Neural cell (in vitro differentiated cells): Measurements from ENCODE around the gene PIK3R1. TPM values are rescaled to one million over a fixed set of nuclear protein-coding genes. Genes with fewer than 3 reads are reported as not detected.

Source experiments
- H2AFZ ChIP-seq: fragments of 200-600, 300-800 bp; sonication (generic), shearing (Covaris generic); 2 replicates; pipeline ENCODE4 v1.6.0; 2014; ENCODE audit warnings: low read depth, mild to moderate bottlenecking, antibody characterized with exemption, low read length, moderate library complexity
- H3F3A ChIP-seq: fragments of 200-600 bp; shearing (Covaris generic); 2 replicates; pipeline ENCODE4 v1.6.1; 2016; ENCODE audit warnings: mild to moderate bottlenecking, moderate library complexity, mixed read lengths, antibody characterized with exemption, low read length; ENCODE audit not compliant: insufficient read depth, poor library complexity, severe bottlenecking
- H3K27ac ChIP-seq: fragments of 200-600, 300-800 bp; sonication (generic), shearing (Covaris generic); 2 replicates; pipeline ENCODE4 v1.5.1; 2014; ENCODE audit warnings: mild to moderate bottlenecking, low read length, moderate library complexity
- H3K27me3 ChIP-seq: fragments of 300-800, 200-600 bp; sonication (generic), shearing (Covaris generic); 2 replicates; pipeline ENCODE4 v1.6.0; 2014; ENCODE audit warnings: mild to moderate bottlenecking, low read depth, low read length, moderate library complexity; ENCODE audit not compliant: insufficient read depth
- H3K36me3 ChIP-seq: fragments of 300-800, 200-600 bp; sonication (generic), shearing (Covaris generic); 2 replicates; pipeline ENCODE4 v1.5.1; 2014; ENCODE audit warnings: mild to moderate bottlenecking, antibody characterized with exemption, low read length, moderate library complexity; ENCODE audit not compliant: insufficient read depth
- H3K4me2 ChIP-seq: fragments of 300-800, 200-600 bp; sonication (generic), shearing (Covaris generic); 2 replicates; pipeline ENCODE4 v1.6.0; 2014; ENCODE audit warnings: mild to moderate bottlenecking, low read length
- H3K4me3 ChIP-seq: fragments of 300-800, 200-600 bp; sonication (generic), shearing (Covaris generic); 2 replicates; pipeline ENCODE4 v1.5.1; 2014; ENCODE audit warnings: mild to moderate bottlenecking, low read length, moderate library complexity
- H3K79me2 ChIP-seq: fragments of 200-600 bp; shearing (Covaris generic); replicated peaks from 2 replicates; pipeline ENCODE4 v1.6.0; 2014; ENCODE audit warnings: mild to moderate bottlenecking, low read length, moderate library complexity; ENCODE audit not compliant: insufficient read depth
- H3K9ac ChIP-seq: fragments of 300-800, 200-600 bp; sonication (generic), shearing (Covaris generic); 2 replicates; pipeline ENCODE4 v1.6.1; 2016; ENCODE audit warnings: mild to moderate bottlenecking, low read length, mixed read lengths
- H3K9me2 ChIP-seq: fragments of 200-600 bp; shearing (Covaris generic); 2 replicates; pipeline ENCODE4 v1.6.1; 2016; ENCODE audit warnings: mild to moderate bottlenecking, low read length, mixed read lengths; ENCODE audit not compliant: insufficient read depth
- H3K9me3 ChIP-seq: fragments of 200-600, 300-800 bp; sonication (generic), shearing (Covaris generic); 2 replicates; pipeline ENCODE4 v1.6.1; 2016; ENCODE audit warnings: mild to moderate bottlenecking, mixed run types, low read length, moderate library complexity, mixed read lengths
- H4K20me1 ChIP-seq: fragments of 200-600 bp; shearing (Covaris generic); 2 replicates; pipeline ENCODE4 v1.6.1; 2016; ENCODE audit warnings: mild to moderate bottlenecking, mixed run types; ENCODE audit not compliant: insufficient read depth
- EP300 ChIP-seq: fragments of 450-650 bp; conservative IDR thresholded peaks from 2 replicates; pipeline ENCODE4 v1.6.1; 2014; ENCODE audit warnings: antibody characterized with exemption, mild to moderate bottlenecking, moderate library complexity; ENCODE audit not compliant: poor library complexity, severe bottlenecking
- EZH2 ChIP-seq: fragments of 200-600, 300-800 bp; shearing (Covaris generic), sonication (generic); IDR thresholded peaks from 2 replicates; pipeline ENCODE4 v1.6.1; 2014; ENCODE audit warnings: antibody characterized with exemption, low read length, borderline replicate concordance, mild to moderate bottlenecking; ENCODE audit not compliant: insufficient read depth, poor library complexity, severe bottlenecking
- MXI1 ChIP-seq: fragments of 450-650 bp; conservative IDR thresholded peaks from 2 replicates; pipeline ENCODE4 v1.6.1; 2014; ENCODE audit warnings: antibody characterized with exemption, mild to moderate bottlenecking; ENCODE audit not compliant: poor library complexity, severe bottlenecking
- POLR2AphosphoS5 ChIP-seq: IDR thresholded peaks from 2 replicates; pipeline ENCODE4 v1.6.1; 2012
- RAD21 ChIP-seq: fragments of 450-650 bp; conservative IDR thresholded peaks from 2 replicates; pipeline ENCODE4 v1.6.1; 2014; ENCODE audit warnings: antibody characterized with exemption, mild to moderate bottlenecking, moderate library complexity
- SMC3 ChIP-seq: fragments of 450-650 bp; conservative IDR thresholded peaks from 2 replicates; pipeline ENCODE4 v1.6.1; 2014; ENCODE audit warnings: antibody characterized with exemption, mild to moderate bottlenecking, moderate library complexity; ENCODE audit not compliant: poor library complexity
- TAF1 ChIP-seq: IDR thresholded peaks from 2 replicates; pipeline ENCODE4 v1.6.1; 2012; ENCODE audit warnings: low read depth
- polyA plus RNA-seq: library from polyadenylated mRNA; depleted of rRNA; stranded (reverse); fragments of >200 nt; gene quantifications from 2 replicates; pipeline ENCODE4 v1.2.3, GENCODE V29; 2014
- TF ChIP-seq, protein P1 (sequence below): fragments of 450-650 bp; IDR thresholded peaks from 2 replicates; pipeline ENCODE4 v1.5.1; 2014; ENCODE audit warnings: antibody characterized with exemption, mild to moderate bottlenecking, moderate library complexity; ENCODE audit not compliant: poor library complexity, severe bottlenecking
- TF ChIP-seq, protein P2 (sequence below): IDR thresholded peaks from 2 replicates; pipeline ENCODE4 v1.6.1; 2012; ENCODE audit warnings: borderline replicate concordance

The PIK3R1 gene
- polyA plus RNA-seq, 1 donor from 2014 or later, result 41.9 TPM

DNA sequence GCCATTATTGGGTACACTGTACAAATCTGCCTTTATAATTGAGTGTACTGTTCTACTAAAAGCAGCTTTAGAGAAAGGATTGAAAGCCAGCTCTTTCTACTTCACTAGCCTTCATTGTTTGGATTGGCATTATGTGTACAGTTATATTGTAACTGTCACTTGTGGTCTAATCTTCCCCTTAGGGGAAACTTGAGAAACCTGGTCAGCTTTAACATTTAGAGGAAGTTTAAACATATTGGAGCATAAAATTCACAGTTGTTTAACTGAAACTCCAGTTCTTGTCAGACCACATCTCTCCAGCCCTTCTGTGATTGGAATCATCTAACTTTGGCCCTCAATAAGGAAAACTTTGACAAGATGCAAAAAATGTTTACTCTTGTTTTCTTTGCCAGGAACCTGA, 24.6 kb downstream of the PIK3R1 start:
- TF ChIP-seq MXI1 (no peak), RAD21 (no peak), SMC3 (no peak)
- TF ChIP-seq, protein P1, sequence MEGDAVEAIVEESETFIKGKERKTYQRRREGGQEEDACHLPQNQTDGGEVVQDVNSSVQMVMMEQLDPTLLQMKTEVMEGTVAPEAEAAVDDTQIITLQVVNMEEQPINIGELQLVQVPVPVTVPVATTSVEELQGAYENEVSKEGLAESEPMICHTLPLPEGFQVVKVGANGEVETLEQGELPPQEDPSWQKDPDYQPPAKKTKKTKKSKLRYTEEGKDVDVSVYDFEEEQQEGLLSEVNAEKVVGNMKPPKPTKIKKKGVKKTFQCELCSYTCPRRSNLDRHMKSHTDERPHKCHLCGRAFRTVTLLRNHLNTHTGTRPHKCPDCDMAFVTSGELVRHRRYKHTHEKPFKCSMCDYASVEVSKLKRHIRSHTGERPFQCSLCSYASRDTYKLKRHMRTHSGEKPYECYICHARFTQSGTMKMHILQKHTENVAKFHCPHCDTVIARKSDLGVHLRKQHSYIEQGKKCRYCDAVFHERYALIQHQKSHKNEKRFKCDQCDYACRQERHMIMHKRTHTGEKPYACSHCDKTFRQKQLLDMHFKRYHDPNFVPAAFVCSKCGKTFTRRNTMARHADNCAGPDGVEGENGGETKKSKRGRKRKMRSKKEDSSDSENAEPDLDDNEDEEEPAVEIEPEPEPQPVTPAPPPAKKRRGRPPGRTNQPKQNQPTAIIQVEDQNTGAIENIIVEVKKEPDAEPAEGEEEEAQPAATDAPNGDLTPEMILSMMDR, result no peak
- TF ChIP-seq, protein P2, sequence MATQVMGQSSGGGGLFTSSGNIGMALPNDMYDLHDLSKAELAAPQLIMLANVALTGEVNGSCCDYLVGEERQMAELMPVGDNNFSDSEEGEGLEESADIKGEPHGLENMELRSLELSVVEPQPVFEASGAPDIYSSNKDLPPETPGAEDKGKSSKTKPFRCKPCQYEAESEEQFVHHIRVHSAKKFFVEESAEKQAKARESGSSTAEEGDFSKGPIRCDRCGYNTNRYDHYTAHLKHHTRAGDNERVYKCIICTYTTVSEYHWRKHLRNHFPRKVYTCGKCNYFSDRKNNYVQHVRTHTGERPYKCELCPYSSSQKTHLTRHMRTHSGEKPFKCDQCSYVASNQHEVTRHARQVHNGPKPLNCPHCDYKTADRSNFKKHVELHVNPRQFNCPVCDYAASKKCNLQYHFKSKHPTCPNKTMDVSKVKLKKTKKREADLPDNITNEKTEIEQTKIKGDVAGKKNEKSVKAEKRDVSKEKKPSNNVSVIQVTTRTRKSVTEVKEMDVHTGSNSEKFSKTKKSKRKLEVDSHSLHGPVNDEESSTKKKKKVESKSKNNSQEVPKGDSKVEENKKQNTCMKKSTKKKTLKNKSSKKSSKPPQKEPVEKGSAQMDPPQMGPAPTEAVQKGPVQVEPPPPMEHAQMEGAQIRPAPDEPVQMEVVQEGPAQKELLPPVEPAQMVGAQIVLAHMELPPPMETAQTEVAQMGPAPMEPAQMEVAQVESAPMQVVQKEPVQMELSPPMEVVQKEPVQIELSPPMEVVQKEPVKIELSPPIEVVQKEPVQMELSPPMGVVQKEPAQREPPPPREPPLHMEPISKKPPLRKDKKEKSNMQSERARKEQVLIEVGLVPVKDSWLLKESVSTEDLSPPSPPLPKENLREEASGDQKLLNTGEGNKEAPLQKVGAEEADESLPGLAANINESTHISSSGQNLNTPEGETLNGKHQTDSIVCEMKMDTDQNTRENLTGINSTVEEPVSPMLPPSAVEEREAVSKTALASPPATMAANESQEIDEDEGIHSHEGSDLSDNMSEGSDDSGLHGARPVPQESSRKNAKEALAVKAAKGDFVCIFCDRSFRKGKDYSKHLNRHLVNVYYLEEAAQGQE, result no peak
- Histone ChIP-seq H3K4me2 (no peak overlapping the region), H4K20me1 (no peaks in the 10 kb centered on the region), H3K36me3 (no peaks in the 10 kb centered on the region), H3K9ac (no peak overlapping the region), H3K9me3 (no peaks in the 10 kb centered on the region), H3K4me3 (no peak overlapping the region), H3F3A (no peaks in the 10 kb centered on the region), H3K27me3 (no peaks in the 10 kb centered on the region), H3K9me2 (no peaks in the 10 kb centered on the region), H3K79me2 (peaks cover 26% of the 10 kb centered on the region), H2AFZ (no peak overlapping the region), H3K27ac (no peak overlapping the region)

DNA sequence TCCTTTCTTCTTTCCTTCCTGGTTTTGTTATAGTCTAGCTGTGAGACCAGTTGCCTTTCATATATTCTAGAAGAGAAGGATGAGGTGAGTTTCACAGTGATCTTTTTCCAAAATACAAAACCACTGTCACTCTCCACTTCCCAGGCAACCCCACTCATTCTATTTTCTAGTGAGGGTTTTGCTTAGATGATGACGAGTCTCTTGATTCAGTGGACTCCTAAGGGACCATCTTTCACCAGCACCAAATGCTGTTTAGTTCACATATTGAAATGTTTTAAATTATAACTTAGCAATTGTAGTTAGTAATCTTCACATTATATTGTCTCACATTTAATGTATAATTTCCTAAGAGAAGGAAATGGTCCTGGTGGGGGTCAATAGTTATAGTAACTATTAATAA, 25.2 kb downstream of the PIK3R1 start:
- Histone ChIP-seq H3K9me2 (no peaks in the 10 kb centered on the region), H3K79me2 (peaks cover 22% of the 10 kb centered on the region), H3K4me2 (no peak overlapping the region), H3K36me3 (no peaks in the 10 kb centered on the region), H3K27ac (no peak overlapping the region), H3K27me3 (no peaks in the 10 kb centered on the region), H4K20me1 (no peaks in the 10 kb centered on the region), H3K9ac (no peak overlapping the region), H2AFZ (no peak overlapping the region), H3F3A (no peaks in the 10 kb centered on the region), H3K9me3 (no peaks in the 10 kb centered on the region), H3K4me3 (no peak overlapping the region)
- TF ChIP-seq POLR2AphosphoS5, result no peak
- no peak for TF ChIP-seq EP300
- TF ChIP-seq TAF1, result no peak

DNA sequence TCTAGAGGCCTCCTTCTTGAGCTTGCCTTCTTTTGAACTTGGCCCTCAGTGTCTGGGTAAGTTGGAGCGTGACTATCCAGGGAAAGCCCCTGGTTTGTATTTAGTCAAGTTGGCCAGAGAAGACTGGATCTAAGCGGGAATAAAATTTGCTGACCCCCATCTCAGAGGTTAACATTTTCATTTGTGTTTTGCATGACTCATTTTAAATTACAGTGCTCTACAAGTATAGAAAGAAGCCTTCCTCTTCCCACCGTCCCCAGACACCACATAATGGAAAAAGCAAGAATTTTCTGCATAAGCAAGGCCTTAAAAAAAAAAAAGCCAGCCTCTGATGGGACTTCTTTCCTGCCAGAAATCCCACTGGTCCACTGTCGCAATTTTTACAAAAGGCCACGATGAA, 27.2 kb downstream of the PIK3R1 start:
- no peak overlapping the region for H3K4me2 ChIP-seq
- no peak overlapping the region for H3K27ac ChIP-seq
- H3K27me3 ChIP-seq, result no peaks in the 10 kb centered on the region
- no peaks in the 10 kb centered on the region for H3F3A ChIP-seq
- H3K79me2 ChIP-seq, result peaks cover 19% of the 10 kb centered on the region
- H3K9me2 ChIP-seq, result no peaks in the 10 kb centered on the region
- TF ChIP-seq MXI1 (no peak), SMC3 (no peak), EZH2 (no peak), POLR2AphosphoS5 (no peak), RAD21 (no peak), TAF1 (no peak), EP300 (no peak)
- TF ChIP-seq, protein P1, result no peak
- TF ChIP-seq, protein P2, result no peak
- no peak overlapping the region for H3K9ac ChIP-seq
- H2AFZ ChIP-seq, result no peak overlapping the region
- H3K9me3 ChIP-seq, result no peaks in the 10 kb centered on the region
- no peaks in the 10 kb centered on the region for H3K36me3 ChIP-seq
- no peak overlapping the region for H3K4me3 ChIP-seq
- no peaks in the 10 kb centered on the region for H4K20me1 ChIP-seq
